H1 (cell line): ENCODE data around the gene MAP7. TPM values are rescaled to one million over a fixed set of nuclear protein-coding genes. Genes with fewer than 3 reads are reported as not detected.

Experiments
- CTCF ChIA-PET: fragments of 300-600 bp; sonication (Branson Sonifier 250); formaldehyde crosslinking; loops from one replicate; lab custom pipeline; 2021; ENCODE audit not compliant: partially characterized antibody; lab: Charles Lee
- POLR2A ChIA-PET: fragments of 300-600 bp; sonication (Branson Sonifier 250); formaldehyde crosslinking; loops from one replicate; lab custom pipeline; 2021; ENCODE audit warnings: inconsistent platforms; ENCODE audit not compliant: partially characterized antibody; lab: Charles Lee
- DNase-seq, 2 experiments: peaks; one replicate each; pipeline versions ENCODE4 v3.0.0 to v3.0.0-alpha.2; 2010 to 2022; ENCODE audit warnings: low spot score in 2 of 2, low read depth in 1 of 2, mixed read lengths in 1 of 2
- FAIRE-seq: peaks from 2 replicates; lab custom pipeline; 2011; peaks lifted over from hg19 to GRCh38; lab: Jason Lieb, UNC
- H2AFZ ChIP-seq: 2 replicates; pipeline ENCODE4 v1.8.1; 2012; ENCODE audit warnings: low read length, inconsistent platforms
- H2AK5ac ChIP-seq: 2 replicates; pipeline ENCODE4 v1.6.1; 2013; ENCODE audit warnings: low read depth, low read length
- H2BK120ac ChIP-seq: replicated peaks from 2 replicates; pipeline ENCODE3; 2013; ENCODE audit warnings: low read depth, low read length, inconsistent platforms
- H2BK12ac ChIP-seq: 2 replicates; pipeline ENCODE4 v1.6.1; 2013; ENCODE audit warnings: low read depth, low read length
- H2BK15ac ChIP-seq: 2 replicates; pipeline ENCODE4 v1.6.1; 2013; ENCODE audit warnings: low read length
- H2BK20ac ChIP-seq: 2 replicates; pipeline ENCODE4 v1.6.1; 2013; ENCODE audit warnings: low read length
- H2BK5ac ChIP-seq: 2 replicates; pipeline ENCODE4 v1.6.1; 2013; ENCODE audit warnings: low read depth, low read length
- H3K14ac ChIP-seq: 2 replicates; pipeline ENCODE4 v1.6.1; 2013; ENCODE audit warnings: inconsistent platforms; ENCODE audit not compliant: insufficient read length
- H3K18ac ChIP-seq: 2 replicates; pipeline ENCODE4 v1.6.1; 2013; ENCODE audit warnings: low read length; ENCODE audit errors: extremely low read depth
- H3K23ac ChIP-seq: 2 replicates; pipeline ENCODE4 v1.6.1; 2013; ENCODE audit warnings: inconsistent platforms; ENCODE audit not compliant: insufficient read length
- H3K23me2 ChIP-seq: 2 replicates; pipeline ENCODE4 v1.6.1; 2013; ENCODE audit warnings: low read depth, low read length
- H3K27ac ChIP-seq: 2 replicates; pipeline ENCODE4 v1.6.1; 2011; ENCODE audit warnings: low read depth, low read length, inconsistent platforms
- H3K27me3 ChIP-seq, 4 experiments: replicated peaks in 1 of 4; 1 replicate in 1 of 4; 2 replicates in 3 of 4; pipeline versions ENCODE4 v1.6.1 to v1.8.1; 2011 to 2013; ENCODE audit warnings: low read length in 3 of 4, mild to moderate bottlenecking in 3 of 4, inconsistent platforms in 2 of 4, mixed read lengths in 2 of 4, moderate library complexity in 1 of 4; ENCODE audit not compliant: control insufficient read depth in 3 of 4, insufficient read depth in 3 of 4; ENCODE audit errors: extremely low read depth in 1 of 4
- H3K36me3 ChIP-seq, 4 experiments: 2 replicates each; pipeline versions ENCODE4 v1.6.1 to v1.8.1; 2011 to 2013; ENCODE audit warnings: mild to moderate bottlenecking in 4 of 4, low read length in 3 of 4, moderate library complexity in 2 of 4, control low read depth in 1 of 4, inconsistent platforms in 1 of 4; ENCODE audit not compliant: insufficient read depth in 4 of 4, control insufficient read depth in 2 of 4
- H3K4ac ChIP-seq: replicated peaks from 2 replicates; pipeline ENCODE3; 2013; ENCODE audit warnings: low read length, low read depth, mixed read lengths, inconsistent platforms; ENCODE audit not compliant: insufficient read length
- H3K4me1 ChIP-seq, 4 experiments: replicated peaks in 1 of 4; 1 replicate in 1 of 4; 2 replicates in 3 of 4; pipeline versions ENCODE4 v1.6.1 to v1.8.1; 2011 to 2013; ENCODE audit warnings: low read length in 3 of 4, inconsistent platforms in 2 of 4, mixed read lengths in 1 of 4; ENCODE audit not compliant: insufficient read depth in 4 of 4, control insufficient read depth in 3 of 4
- H3K4me2 ChIP-seq, 2 experiments: 2 replicates each; pipeline versions ENCODE4 v1.6.1 to v1.8.1; 2011 to 2013; ENCODE audit warnings: low read depth in 2 of 2, low read length in 2 of 2, control low read depth in 1 of 2, inconsistent platforms in 1 of 2, mild to moderate bottlenecking in 1 of 2; ENCODE audit not compliant: insufficient read depth in 1 of 2
- H3K4me3 ChIP-seq, 4 experiments: fragments of 200-600, 300-600 bp in 1 of 4; sonication (generic), shearing (Covaris generic), sonication (Bioruptor Twin) in 1 of 4; 2 replicates each; pipeline versions ENCODE4 v1.5.1 to v1.8.1; 2011 to 2016; ENCODE audit warnings: low read length in 4 of 4, low read depth in 3 of 4, control low read depth in 2 of 4, inconsistent platforms in 2 of 4, mild to moderate bottlenecking in 2 of 4, mixed read lengths in 1 of 4, moderate library complexity in 1 of 4; ENCODE audit not compliant: insufficient read depth in 2 of 4; ENCODE audit errors: extremely low read depth in 1 of 4
- H3K56ac ChIP-seq: replicated peaks from 2 replicates; pipeline ENCODE3; 2013; ENCODE audit warnings: low read depth, mild to moderate bottlenecking, mixed read lengths, low read length, inconsistent platforms; ENCODE audit not compliant: insufficient read length
- H3K79me1 ChIP-seq: 2 replicates; pipeline ENCODE4 v1.6.1; 2013; ENCODE audit warnings: low read depth, low read length, control low read depth
- H3K79me2 ChIP-seq, 2 experiments: 2 replicates each; pipeline versions ENCODE4 v1.6.1 to v1.8.1; 2012 to 2013; ENCODE audit warnings: low read length in 2 of 2, mild to moderate bottlenecking in 2 of 2, inconsistent platforms in 1 of 2; ENCODE audit not compliant: insufficient read depth in 2 of 2, control insufficient read depth in 1 of 2
- H3K9ac ChIP-seq, 4 experiments: replicated peaks in 1 of 4; 1 replicate in 1 of 4; 2 replicates in 3 of 4; pipeline versions ENCODE4 v1.6.1 to v1.8.1; 2011 to 2013; ENCODE audit warnings: low read depth in 3 of 4, low read length in 3 of 4, control low read depth in 2 of 4, mild to moderate bottlenecking in 2 of 4, moderate library complexity in 2 of 4, inconsistent platforms in 1 of 4; ENCODE audit errors: extremely low read depth in 1 of 4
- H3K9me3 ChIP-seq, 2 experiments: 2 replicates each; pipeline versions ENCODE4 v1.6.1 to v1.8.1; 2012 to 2013; ENCODE audit warnings: mild to moderate bottlenecking in 2 of 2, moderate library complexity in 2 of 2, control low read depth in 1 of 2, inconsistent platforms in 1 of 2, low read depth in 1 of 2, low read length in 1 of 2, mixed read lengths in 1 of 2; ENCODE audit not compliant: insufficient read depth in 2 of 2
- H4K20me1 ChIP-seq, 2 experiments: replicated peaks in 1 of 2; 2 replicates each; pipeline versions ENCODE3 to v1.8.1; 2011 to 2013; ENCODE audit warnings: inconsistent platforms in 2 of 2, low read length in 2 of 2, mild to moderate bottlenecking in 1 of 2; ENCODE audit not compliant: insufficient read depth in 2 of 2, control insufficient read depth in 1 of 2
- H4K5ac ChIP-seq: 2 replicates; pipeline ENCODE4 v1.6.1; 2013; ENCODE audit warnings: low read length, low read depth, mixed read lengths, inconsistent platforms; ENCODE audit not compliant: insufficient read length
- H4K8ac ChIP-seq: 2 replicates; pipeline ENCODE4 v1.8.0; 2013; ENCODE audit warnings: mild to moderate bottlenecking, moderate library complexity, low read length, inconsistent platforms; ENCODE audit not compliant: insufficient read depth; ENCODE audit errors: extremely low read depth
- H4K91ac ChIP-seq: replicated peaks from 2 replicates; pipeline ENCODE3; 2013; ENCODE audit warnings: low read length, mixed read lengths, inconsistent platforms; ENCODE audit not compliant: insufficient read length
- ATF3 ChIP-seq: IDR thresholded peaks from 2 replicates; pipeline ENCODE4 v1.6.1; 2011; ENCODE audit warnings: low read depth, mild to moderate bottlenecking, low read length; ENCODE audit not compliant: insufficient read depth
- CBX5 ChIP-seq: fragments of 300-800, 300-1000 bp; sonication (generic); IDR thresholded peaks from 2 replicates; pipeline ENCODE4 v1.7.1; 2016; ENCODE audit warnings: antibody characterized with exemption, low read length, low read depth
- CHD2 ChIP-seq: IDR thresholded peaks from 2 replicates; pipeline ENCODE4 v1.6.1; 2012; ENCODE audit warnings: low read length, improper control_type of control experiment
- GTF2F1 ChIP-seq: IDR thresholded peaks from 2 replicates; pipeline ENCODE4 v1.6.1; 2012; ENCODE audit warnings: low read depth, low read length, improper control_type of control experiment, borderline replicate concordance
- POU5F1 ChIP-seq: IDR thresholded peaks from 2 replicates; pipeline ENCODE4 v1.6.1; 2011; ENCODE audit warnings: low read depth, mild to moderate bottlenecking, low read length, moderate library complexity
- RFX5 ChIP-seq: IDR thresholded peaks from 2 replicates; pipeline ENCODE4 v1.6.1; 2011; ENCODE audit warnings: low read depth, low read length, improper control_type of control experiment, borderline replicate concordance
- SAP30 ChIP-seq: fragments of 300-600 bp; sonication (generic); IDR thresholded peaks from 2 replicates; pipeline ENCODE4 v1.7.1; 2012; ENCODE audit warnings: low read length, moderate library complexity, mild to moderate bottlenecking, inconsistent platforms; ENCODE audit not compliant: insufficient read depth, insufficient replicate concordance
- SP1 ChIP-seq: IDR thresholded peaks from 2 replicates; pipeline ENCODE4 v1.6.1; 2011; ENCODE audit warnings: low read depth, low read length
- TAF1 ChIP-seq: IDR thresholded peaks from 2 replicates; pipeline ENCODE4 v1.6.1; 2011; ENCODE audit warnings: mild to moderate bottlenecking, low read depth, low read length
- TBP ChIP-seq: IDR thresholded peaks from 2 replicates; pipeline ENCODE4 v1.6.1; 2011; ENCODE audit warnings: low read depth, low read length, improper control_type of control experiment
- WGBS, 2 experiments: shearing (Covaris generic) in 1 of 2; methylation state at CpG; one replicate each; pipeline versions ENCODE4 v1.1.6 to v1.1.7; 2013 to 2015; ENCODE audit warnings: low lambda C conversion rate in 2 of 2, mixed read lengths in 2 of 2, inconsistent platforms in 1 of 2, low coverage in 1 of 2, missing lambda C conversion rate in 1 of 2; ENCODE audit not compliant: insufficient replicate concordance in 2 of 2, insufficient coverage in 1 of 2, insufficient read length in 1 of 2; ENCODE audit errors: extremely low coverage in 1 of 2, missing lambda C conversion rate in 1 of 2; 5-methylcytosine and 5-hydroxymethylcytosine counted together
- polyA plus RNA-seq, 7 experiments: library from polyadenylated mRNA; depleted of rRNA in 3 of 7; stranded (reverse) in 5 of 7; unstranded in 2 of 7; fragments of >200 nt in 5 of 7; fragments of 200-250 nt in 2 of 7; gene quantifications; 1 replicate in 5 of 7; 2 replicates in 1 of 7; 4 replicates in 1 of 7; pipeline versions ENCODE4 v1.2.1 to v1.2.3, GENCODE V29; 2011 to 2013; ENCODE audit warnings: missing spikeins in 2 of 7, mixed read lengths in 2 of 7
- total RNA-seq: library from RNA; stranded (reverse); fragmentation: NEBNext Ultra II Directional; extraction: Animal tissue kit (Norgen Biotek cat#: 25700); gene quantifications from 2 replicates; pipeline ENCODE4 v1.2.1, GENCODE V29; 2021

Gene MAP7
- total and polyA plus RNA-seq, 2 of the 8 experiments (the other 6 are each of a cell fraction or from before 2014, with no cell fraction given) = 13.5 to 66.9 TPM

DNA sequence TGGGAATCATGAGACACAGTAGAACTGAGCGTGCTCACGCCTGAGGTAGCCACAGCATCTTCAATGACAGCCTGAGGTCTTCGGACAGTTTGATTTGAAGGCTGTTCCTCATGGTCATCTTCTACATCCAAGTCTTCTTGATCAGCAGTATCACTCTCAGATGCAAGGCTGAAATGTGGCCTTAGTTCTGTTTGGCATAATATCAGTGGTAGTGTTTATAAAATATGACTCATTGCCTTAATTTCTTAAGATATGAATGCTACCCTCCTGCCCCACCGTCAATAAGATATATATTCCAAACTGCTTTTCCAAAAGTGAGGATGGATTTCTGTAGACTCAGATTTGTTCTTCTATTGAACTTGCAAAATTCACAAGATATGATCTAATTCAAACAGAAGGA is 17.5 kb upstream of the MAP7 start:
- no peak overlapping the region for H3K23ac ChIP-seq
- H2AK5ac ChIP-seq = no peak overlapping the region
- no peak overlapping the region for H2BK12ac ChIP-seq
- 90% methylated on average over 4 of the region's 4 CpGs; no CpG with 5 or more reads in 1 of the 2 experiments for WGBS, 2 experiments
- peaks cover 0 to 3% (median 0%) of the 10 kb centered on the region in 4 experiments; a peak in 1 of 8 replicates for H3K36me3 ChIP-seq
- no peaks in the 10 kb centered on the region for H3K4me1 ChIP-seq
- no peak for FAIRE-seq
- no peak overlapping the region for H3K4me3 ChIP-seq
- no peak overlapping the region for H2BK5ac ChIP-seq
- H3K4me2 ChIP-seq = no peak overlapping the region
- no peaks in the 10 kb centered on the region for H3K79me2 ChIP-seq
- no peak for DNase-seq
- no peak overlapping the region for H2BK120ac ChIP-seq
- no peak overlapping the region for H4K5ac ChIP-seq
- H3K14ac ChIP-seq = no peak overlapping the region
- H4K8ac ChIP-seq = no peak overlapping the region
- no peaks in the 10 kb centered on the region for H3K79me1 ChIP-seq
- no peaks in the 10 kb centered on the region for H4K20me1 ChIP-seq
- H3K9ac ChIP-seq = no peak overlapping the region
- H3K56ac ChIP-seq = no peak overlapping the region
- H3K27ac ChIP-seq = no peak overlapping the region
- H2BK20ac ChIP-seq = no peak overlapping the region
- no peak overlapping the region for H4K91ac ChIP-seq
- CTCF ChIA-PET = interaction anchor here (0.8 to 2.4 kb wide), 3 partner anchors 14 to 76 kb away, joined by 3 to 7 read pairs (median 5); partner anchors contain the start of gene MAP7
- no peak overlapping the region for H3K4ac ChIP-seq
- TF ChIP-seq SAP30 (no peak), SP1 (no peak), ATF3 (no peak), POU5F1 (no peak), CHD2 (no peak), TAF1 (no peak), GTF2F1 (no peak), RFX5 (no peak), CBX5 (no peak), TBP (no peak)
- TF ChIP-seq, all 59 proteins: peak for 0
- POLR2A ChIA-PET = no interaction called here
- Histone ChIP-seq H2BK15ac (no peak overlapping the region), H3K9me3 (no peaks in the 10 kb centered on the region), H2AFZ (no peak overlapping the region), H3K27me3 (no peaks in the 10 kb centered on the region), H3K23me2 (no peaks in the 10 kb centered on the region), H3K18ac (no peak overlapping the region)
